HG03025 (cell line): ENCODE measurements around the gene PLCB4.
"Not testable (repeated sequence)": the region's sequence is repeated elsewhere in the genome, so short reads cannot be mapped to it uniquely, and the experiment has no call there.

ENCODE experiments used
- ATAC-seq: cut with Tn5 transposase; IDR thresholded peaks from one replicate; pipeline ENCODE4 v1.9.1; 2021; ENCODE audit warnings: mild to moderate bottlenecking, moderate library complexity; ENCODE audit not compliant: unreplicated experiment, low FRiP score

The PLCB4 gene

GRCh38 chr20:9139106-9139833, 70.4 kb downstream of the PLCB4 start:
- no peak for ATAC-seq

- no peak for ATAC-seq
These were observed 71.4 kb downstream of the PLCB4 start for GRCh38 chr20:9140162-9140760.

- no peak for ATAC-seq
These were observed 72.2 kb downstream of the PLCB4 start for GRCh38 chr20:9141070-9141469.

GRCh38 chr20:9141921-9142320, 73.0 kb downstream of the PLCB4 start:
- ATAC-seq, result no peak

- ATAC-seq, result no peak
These were observed 73.9 kb downstream of the PLCB4 start for GRCh38 chr20:9142809-9143208.

GRCh38 chr20:9143926-9144325, 75.0 kb downstream of the PLCB4 start:
- ATAC-seq, result no peak

GRCh38 chr20:9144643-9145042, 75.8 kb downstream of the PLCB4 start:
- ATAC-seq, result no peak

GRCh38 chr20:9145142-9145541, 76.3 kb downstream of the PLCB4 start:
- ATAC-seq, result no peak

GRCh38 chr20:9146649-9147048, 77.8 kb downstream of the PLCB4 start:
- no peak for ATAC-seq

GRCh38 chr20:9147547-9148024, 78.7 kb downstream of the PLCB4 start:
- no peak for ATAC-seq

GRCh38 chr20:9148291-9148690, 79.4 kb downstream of the PLCB4 start:
- ATAC-seq, result no peak

GRCh38 chr20:9149087-9149486, 80.2 kb downstream of the PLCB4 start:
- no peak for ATAC-seq

GRCh38 chr20:9149796-9150195, 80.9 kb downstream of the PLCB4 start:
- ATAC-seq, result no peak

GRCh38 chr20:9150679-9151078, 81.8 kb downstream of the PLCB4 start:
- no peak for ATAC-seq

- not testable (repeated sequence) for ATAC-seq
These were observed 83.3 kb downstream of the PLCB4 start for GRCh38 chr20:9152139-9152538.

GRCh38 chr20:9154464-9155024, 85.7 kb downstream of the PLCB4 start:
- no peak for ATAC-seq

- no peak for ATAC-seq
These were observed 87.8 kb downstream of the PLCB4 start for GRCh38 chr20:9156529-9157280.

- ATAC-seq, result no peak
These were observed 91.4 kb downstream of the PLCB4 start for GRCh38 chr20:9160331-9160730.

GRCh38 chr20:9160757-9161156, 91.9 kb downstream of the PLCB4 start:
- ATAC-seq, result no peak

- no peak for ATAC-seq
These were observed 92.4 kb downstream of the PLCB4 start for GRCh38 chr20:9161311-9161710.

GRCh38 chr20:9163251-9163650, 94.4 kb downstream of the PLCB4 start:
- ATAC-seq, result no peak
